ENCODE results near the gene EML5. TPM values are rescaled to one million over a fixed set of nuclear protein-coding genes. Genes with fewer than 3 reads are reported as not detected.

The EML5 gene
- total RNA-seq, 4 donors from 2014 or later = 0.82 to 1.6 (median 1.3) TPM

- intact Hi-C loops (cut with DNase I) = no loop called here
- Histone ChIP-seq H3K4me3 (no peak overlapping the region), H3K27ac (no peak overlapping the region), H3K36me3 (no peaks in the 10 kb centered on the region), H3K4me1 (no peaks in the 10 kb centered on the region), H3K27me3 (no peaks in the 10 kb centered on the region), H3K9me3 (no peaks in the 10 kb centered on the region)
- TF ChIP-seq POLR2A (IDR thresholded peaks at IDR 0.05) = no peak
- TF ChIP-seq, protein P1, sequence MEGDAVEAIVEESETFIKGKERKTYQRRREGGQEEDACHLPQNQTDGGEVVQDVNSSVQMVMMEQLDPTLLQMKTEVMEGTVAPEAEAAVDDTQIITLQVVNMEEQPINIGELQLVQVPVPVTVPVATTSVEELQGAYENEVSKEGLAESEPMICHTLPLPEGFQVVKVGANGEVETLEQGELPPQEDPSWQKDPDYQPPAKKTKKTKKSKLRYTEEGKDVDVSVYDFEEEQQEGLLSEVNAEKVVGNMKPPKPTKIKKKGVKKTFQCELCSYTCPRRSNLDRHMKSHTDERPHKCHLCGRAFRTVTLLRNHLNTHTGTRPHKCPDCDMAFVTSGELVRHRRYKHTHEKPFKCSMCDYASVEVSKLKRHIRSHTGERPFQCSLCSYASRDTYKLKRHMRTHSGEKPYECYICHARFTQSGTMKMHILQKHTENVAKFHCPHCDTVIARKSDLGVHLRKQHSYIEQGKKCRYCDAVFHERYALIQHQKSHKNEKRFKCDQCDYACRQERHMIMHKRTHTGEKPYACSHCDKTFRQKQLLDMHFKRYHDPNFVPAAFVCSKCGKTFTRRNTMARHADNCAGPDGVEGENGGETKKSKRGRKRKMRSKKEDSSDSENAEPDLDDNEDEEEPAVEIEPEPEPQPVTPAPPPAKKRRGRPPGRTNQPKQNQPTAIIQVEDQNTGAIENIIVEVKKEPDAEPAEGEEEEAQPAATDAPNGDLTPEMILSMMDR (IDR thresholded peaks at IDR 0.05) = no peak
- 72 to 78% methylated on average over 5 of the region's 5 CpGs for WGBS, 2 donors
- DNase-seq = no peak
These were observed 110.1 kb downstream of the EML5 start for GRCh38 chr14:88682495-88683114.

DNA sequence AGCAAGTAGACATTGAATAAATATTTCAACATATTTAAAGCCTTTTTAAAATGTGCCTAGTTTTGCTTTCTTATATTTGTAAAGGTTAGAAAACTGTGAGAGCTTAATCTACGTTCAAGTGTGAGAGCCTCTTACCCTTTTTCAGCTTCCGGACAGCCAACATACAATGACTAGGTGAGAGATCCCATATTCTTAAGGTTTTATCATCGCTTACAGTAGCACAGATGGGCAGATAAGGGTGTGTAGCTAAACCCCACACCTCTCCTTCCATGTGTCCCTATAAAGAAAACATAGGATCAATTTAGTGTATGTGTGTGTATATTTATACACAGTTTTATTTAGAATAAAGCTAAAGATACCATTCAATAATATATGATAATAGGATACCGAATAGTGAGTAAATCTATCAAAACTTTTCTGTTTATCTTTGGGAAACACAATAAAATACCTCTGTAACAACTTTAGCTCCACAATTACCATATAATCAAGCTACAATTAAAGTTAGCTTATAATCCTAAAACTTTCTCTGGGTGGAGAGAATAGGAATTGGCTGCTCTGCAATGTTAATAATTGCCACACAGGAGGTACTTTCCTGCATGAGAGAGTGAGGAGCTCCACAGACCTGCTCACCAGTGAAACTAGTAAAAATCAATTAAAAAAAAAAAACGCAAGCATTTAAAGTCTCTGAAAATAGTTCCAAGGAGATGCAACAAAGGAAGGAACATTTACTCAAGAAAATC is 110.8 kb downstream of the EML5 start:
- no peaks in the 10 kb centered on the region for H3K27me3 ChIP-seq
- H3K36me3 ChIP-seq = no peaks in the 10 kb centered on the region
- no peak overlapping the region for H3K4me3 ChIP-seq
- DNase-seq = no peak
- whole genome bisulfite sequencing, 2 donors = 81 to 87% methylated on average over 5 of the region's 5 CpGs
- no peak overlapping the region for H3K27ac ChIP-seq
- TF ChIP-seq, protein P1 (IDR thresholded peaks at IDR 0.05) = no peak
- TF ChIP-seq POLR2A (IDR thresholded peaks at IDR 0.05) = no peak
- intact Hi-C loops (cut with DNase I) = no loop called here
- H3K4me1 ChIP-seq = no peaks in the 10 kb centered on the region
- H3K9me3 ChIP-seq = no peaks in the 10 kb centered on the region

DNA sequence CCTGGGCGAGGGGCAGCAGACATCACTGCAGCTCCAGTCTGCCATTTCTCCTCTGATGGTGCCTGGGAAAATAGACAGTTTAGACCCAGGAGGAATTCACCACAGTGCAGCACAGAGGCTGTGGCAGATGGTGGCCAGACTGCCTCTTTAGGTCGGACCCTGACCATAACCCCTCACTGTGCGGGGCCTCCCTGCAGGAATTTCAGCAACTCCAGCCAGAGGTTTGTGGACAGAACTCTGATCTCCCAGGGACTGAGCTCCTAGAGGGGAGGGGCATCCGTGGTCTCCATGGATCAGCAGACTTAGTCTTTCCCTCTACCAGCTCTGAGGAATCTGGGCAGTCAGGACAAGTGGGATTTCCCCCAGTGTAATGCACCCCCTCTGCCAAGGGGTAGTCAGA is 123.4 kb downstream of the EML5 start:
- Histone ChIP-seq H3K9me3 (no peaks in the 10 kb centered on the region), H3K4me1 (peaks cover 0 to 5% (median 3%) of the 10 kb centered on the region in 3 donors), H3K4me3 (no peak overlapping the region), H3K36me3 (no peaks in the 10 kb centered on the region), H3K27ac (no peak overlapping the region), H3K27me3 (no peaks in the 10 kb centered on the region)
- DNase-seq = no peak
- 71% methylated on average over 3 of the region's 4 CpGs; no CpG with 5 or more reads in 1 of the 2 donors for WGBS, 2 donors
- intact Hi-C loops (cut with DNase I) = loop anchor here (5.0 kb wide), 1 partner anchor 198 kb away; no protein-coding TSS in a partner anchor
- no peak for TF ChIP-seq POLR2A (IDR thresholded peaks at IDR 0.05)
- TF ChIP-seq, protein P1 (IDR thresholded peaks at IDR 0.05) = no peak

DNA sequence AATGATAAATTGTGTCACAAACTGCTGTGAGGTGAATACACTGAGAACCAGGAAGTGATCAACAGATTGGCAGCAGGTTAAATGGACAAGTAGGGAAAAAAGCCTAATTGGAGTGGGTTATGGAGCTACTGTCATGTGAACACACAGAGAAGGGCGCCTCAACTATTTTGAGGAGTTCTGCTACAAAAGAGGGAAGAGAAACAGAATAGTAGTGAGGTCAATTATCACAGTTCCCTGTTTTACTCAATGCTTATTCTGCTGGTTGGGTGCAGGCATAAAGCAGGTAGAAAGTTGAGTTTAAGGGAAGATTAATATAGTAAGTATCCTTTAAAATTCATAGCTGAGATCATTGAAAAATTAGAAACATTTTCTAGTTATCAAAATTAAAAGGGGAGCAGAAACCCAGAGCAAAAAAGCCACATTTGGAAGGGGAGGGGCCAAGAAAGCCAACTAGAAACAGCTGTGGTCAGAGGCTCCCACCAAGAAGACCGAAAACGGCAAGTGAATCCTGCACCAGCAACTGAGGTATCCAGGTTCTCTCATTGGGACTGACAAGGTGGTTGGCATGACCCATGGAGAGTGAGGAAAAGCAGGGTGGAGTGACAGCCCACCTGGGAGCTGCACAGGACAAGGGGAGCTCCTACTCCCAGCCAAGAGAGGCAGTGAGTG is 124.2 kb downstream of the EML5 start:
- no peaks in the 10 kb centered on the region for H3K36me3 ChIP-seq
- intact Hi-C loops (cut with DNase I) = loop anchor here (5.0 kb wide), 1 partner anchor 199 kb away; no protein-coding TSS in a partner anchor
- no peaks in the 10 kb centered on the region for H3K9me3 ChIP-seq
- H3K4me1 ChIP-seq = peaks cover 0 to 5% (median 3%) of the 10 kb centered on the region in 3 donors
- H3K27ac ChIP-seq = no peak overlapping the region
- WGBS, 2 donors = 71 to 81% methylated on average over 3 of the region's 3 CpGs
- TF ChIP-seq, protein P1 (IDR thresholded peaks at IDR 0.05) = no peak
- no peak for TF ChIP-seq POLR2A (IDR thresholded peaks at IDR 0.05)
- no peaks in the 10 kb centered on the region for H3K27me3 ChIP-seq
- no peak overlapping the region for H3K4me3 ChIP-seq
- DNase-seq = no peak
